GM12872 (cell line): Measurements from ENCODE around the gene SYT6.

Experiments
- CTCF ChIP-seq: IDR thresholded peaks from 3 replicates; pipeline ENCODE4 v1.5.1; 2011; ENCODE audit warnings: low read depth, mild to moderate bottlenecking, low read length, moderate library complexity; ENCODE audit not compliant: insufficient read depth

SYT6 gene

DNA sequence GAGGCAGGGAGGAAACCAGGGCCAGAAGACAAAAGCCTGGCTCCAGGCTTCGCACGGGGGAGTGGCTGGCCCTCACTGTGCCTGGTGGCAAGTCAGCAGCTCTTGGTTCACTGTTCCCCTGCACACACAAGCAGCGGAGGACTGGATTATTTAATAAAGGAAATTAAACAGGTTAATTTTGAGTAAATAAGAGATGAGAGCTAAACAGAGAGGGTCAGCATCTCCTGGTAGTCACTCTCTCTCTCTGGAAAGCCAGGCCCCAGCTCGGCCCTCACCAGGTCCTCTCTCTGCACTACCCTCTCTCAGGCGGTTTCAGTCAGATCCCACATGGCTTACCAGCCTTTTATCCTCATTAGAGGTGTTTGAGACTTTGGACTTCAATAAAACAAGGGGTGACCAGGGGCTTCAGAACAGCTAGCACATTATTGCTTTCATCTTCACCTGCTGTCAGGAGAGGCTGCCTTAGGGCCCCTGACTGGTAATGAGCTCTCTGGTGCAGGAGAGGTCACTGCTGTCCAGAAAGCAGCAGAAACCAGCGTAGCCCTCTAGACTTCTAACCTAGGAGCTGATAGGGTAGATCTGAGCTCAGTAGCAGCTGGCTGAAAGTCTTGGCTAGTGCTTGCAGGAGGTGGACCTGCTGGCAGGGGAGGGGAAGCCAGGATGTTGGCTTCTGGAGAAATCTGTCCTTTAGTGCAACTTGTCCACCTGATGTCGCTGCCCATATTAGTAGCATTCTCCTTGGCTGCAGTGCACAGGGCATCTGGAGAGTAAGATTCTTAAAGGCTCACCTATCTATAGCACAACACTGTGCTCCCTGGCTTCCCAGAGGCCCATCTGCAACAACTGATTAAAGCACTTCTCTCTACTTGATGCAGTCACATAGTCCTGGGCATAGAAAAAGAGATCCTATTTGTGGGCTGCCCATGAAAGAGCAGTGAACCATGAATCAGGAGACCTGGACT is 45.9 kb downstream of the SYT6 start:
- TF ChIP-seq CTCF, result no peak

DNA sequence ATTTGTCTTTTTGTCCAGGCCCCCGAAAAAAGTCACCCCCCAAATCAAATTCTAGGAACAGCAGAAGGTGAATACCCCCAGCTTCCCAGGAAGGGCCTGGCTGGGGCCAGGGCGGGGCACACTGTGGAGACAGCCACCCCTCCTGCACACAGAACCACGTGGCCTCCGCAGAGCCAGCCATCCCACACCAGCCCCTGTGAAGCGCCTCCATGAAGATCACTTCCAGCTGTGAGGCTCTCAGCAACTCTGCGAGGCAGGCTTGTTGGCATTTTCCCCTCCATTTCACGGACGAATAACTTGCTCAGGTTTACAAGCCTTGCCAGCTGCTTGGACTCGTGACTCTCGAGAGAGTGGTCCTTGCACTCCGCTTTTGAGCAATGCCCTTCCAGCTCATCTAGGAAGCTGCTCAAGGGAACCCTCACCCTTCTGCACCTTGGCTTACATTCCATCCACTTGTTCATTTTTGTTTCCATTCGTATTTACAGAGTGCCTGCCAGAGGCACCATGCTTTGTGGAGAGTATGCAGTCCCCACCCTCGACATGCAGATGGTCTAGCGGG is 48.2 kb downstream of the SYT6 start:
- TF ChIP-seq CTCF, result no peak

GRCh38 chr1:114104949-114105348 is 48.7 kb downstream of the SYT6 start:
- TF ChIP-seq CTCF, result no peak

GRCh38 chr1:114103992-114104391 is 49.7 kb downstream of the SYT6 start:
- TF ChIP-seq CTCF, result no peak

- no peak for TF ChIP-seq CTCF
Observed at GRCh38 chr1:114102136-114102535, 51.5 kb downstream of the SYT6 start.

DNA sequence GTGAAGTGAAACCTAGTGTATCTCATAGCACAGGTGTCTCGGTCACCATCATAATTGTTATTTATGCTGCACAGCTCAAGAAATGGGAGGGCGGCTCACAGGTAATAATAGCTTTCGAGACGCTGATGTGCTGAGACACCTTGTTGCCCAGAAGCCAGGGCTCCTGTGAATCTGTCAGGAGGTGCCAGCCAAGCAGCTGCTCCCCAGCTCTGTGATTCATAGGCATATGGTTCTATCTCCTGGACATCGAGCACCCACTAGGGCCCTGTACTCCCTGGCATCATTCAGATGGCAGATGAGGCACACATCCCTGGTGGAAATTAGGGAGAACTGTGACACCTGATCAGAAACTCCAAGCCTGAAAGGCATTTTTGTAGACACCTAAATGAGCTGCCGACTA is 53.5 kb downstream of the SYT6 start:
- TF ChIP-seq CTCF, result no peak

- TF ChIP-seq CTCF, result no peak
Observed at GRCh38 chr1:114099268-114099667, 54.4 kb downstream of the SYT6 start.
